Fibroblast of skin of scalp (primary cell): ENCODE data around the gene MYO15A.

ENCODE experiments used
- DNase-seq: peaks from one replicate; pipeline ENCODE4 v3.0.0-alpha.2; 2013

MYO15A gene

GRCh38 chr17:18158022-18158600 is 49.6 kb downstream of the MYO15A start:
- peak; percentile 73 for DNase-seq

- DNase-seq = no peak
Measured at GRCh38 chr17:18159551-18160120, 51.1 kb downstream of the MYO15A start.

- DNase-seq = no peak
Measured at GRCh38 chr17:18160128-18160856, 51.7 kb downstream of the MYO15A start.

GRCh38 chr17:18161207-18162145 is 52.9 kb downstream of the MYO15A start:
- DNase-seq = no peak

GRCh38 chr17:18163547-18163946 is 55.0 kb downstream of the MYO15A start:
- no peak for DNase-seq

- no peak for DNase-seq
Measured at GRCh38 chr17:18166894-18167293, 58.3 kb downstream of the MYO15A start.

GRCh38 chr17:18167421-18167820 is 58.9 kb downstream of the MYO15A start:
- no peak for DNase-seq

- no peak for DNase-seq
Measured at GRCh38 chr17:18172531-18173278, 64.1 kb downstream of the MYO15A start.

- no peak for DNase-seq
Measured at GRCh38 chr17:18173740-18174139, 65.2 kb downstream of the MYO15A start.

GRCh38 chr17:18176176-18176575 is 67.6 kb downstream of the MYO15A start:
- DNase-seq = no peak

- DNase-seq = no peak
Measured at GRCh38 chr17:18177133-18177532, 68.6 kb downstream of the MYO15A start.

- no peak for DNase-seq
Measured at GRCh38 chr17:18177722-18178121, 69.2 kb downstream of the MYO15A start.

GRCh38 chr17:18179196-18179595 is 70.6 kb downstream of the MYO15A start:
- DNase-seq = no peak

GRCh38 chr17:18179804-18180203 is 71.2 kb downstream of the MYO15A start:
- no peak for DNase-seq

GRCh38 chr17:18181358-18181757 is 72.8 kb downstream of the MYO15A start:
- no peak for DNase-seq

- peak; percentile 12 for DNase-seq
Measured at GRCh38 chr17:18182110-18182977, 73.8 kb downstream of the MYO15A start.

- DNase-seq = peak; percentile 93
Measured at GRCh38 chr17:18182978-18183333, 74.4 kb downstream of the MYO15A start.

GRCh38 chr17:18183334-18184142 is 75.0 kb downstream of the MYO15A start, which contains the start of gene ALKBH5:
ALKBH5 (plus strand) TSS chr17:18183828; CDS start chr17:18184244, 416 bp downstream.
- DNase-seq = peak; percentile 100

- DNase-seq = peak; percentile 43
Measured at GRCh38 chr17:18184143-18185031, 75.8 kb downstream of the MYO15A start.
